DND-41 (cell line): Measurements from ENCODE around the gene YTHDF1.

Source experiments
- ATAC-seq: fragments of 200-7000 bp; cut with Tn5 transposase; 3 replicates; pipeline ENCODE4 v1.9.1; 2021; ENCODE audit warnings: low read depth; ENCODE audit not compliant: insufficient read depth
- DNase-seq: peaks from one replicate; pipeline ENCODE4 v3.0.0-alpha.2; 2020
- H2AFZ ChIP-seq: 2 replicates; pipeline ENCODE4 v1.6.0; 2012; ENCODE audit warnings: low read depth, low read length
- H3K27ac ChIP-seq: 2 replicates; pipeline ENCODE4 v1.5.1; 2012; ENCODE audit warnings: low read length, inconsistent platforms
- H3K27me3 ChIP-seq: fragments of 200-600 bp; sonication (generic); 2 replicates; pipeline ENCODE4 v1.6.0; 2012; ENCODE audit warnings: low read length, mild to moderate bottlenecking, inconsistent platforms; ENCODE audit not compliant: insufficient read depth, poor library complexity
- H3K36me3 ChIP-seq: 2 replicates; pipeline ENCODE4 v1.5.1; 2012; ENCODE audit warnings: low read length, inconsistent platforms; ENCODE audit not compliant: insufficient read depth
- H3K4me1 ChIP-seq: 2 replicates; pipeline ENCODE4 v1.5.1; 2012; ENCODE audit warnings: mild to moderate bottlenecking, low read length; ENCODE audit not compliant: insufficient read depth
- H3K4me2 ChIP-seq: 2 replicates; pipeline ENCODE4 v1.6.0; 2012; ENCODE audit warnings: mild to moderate bottlenecking, moderate library complexity, low read length, inconsistent platforms; ENCODE audit not compliant: insufficient read depth
- H3K4me3 ChIP-seq, 2 experiments: fragments of 200-600 bp in 1 of 2; shearing (Covaris generic) in 1 of 2; 2 replicates each; pipeline ENCODE4 v1.5.1; 2012 to 2016; ENCODE audit warnings: inconsistent platforms in 2 of 2, low read length in 2 of 2, mild to moderate bottlenecking in 2 of 2, low read depth in 1 of 2, moderate library complexity in 1 of 2
- H3K79me2 ChIP-seq: 2 replicates; pipeline ENCODE4 v1.6.0; 2012; ENCODE audit warnings: low read length, inconsistent platforms; ENCODE audit not compliant: insufficient read depth
- H3K9ac ChIP-seq: 2 replicates; pipeline ENCODE4 v1.6.0; 2012; ENCODE audit warnings: low read depth, mild to moderate bottlenecking, inconsistent platforms, low read length, moderate library complexity
- H3K9me3 ChIP-seq: 2 replicates; pipeline ENCODE4 v1.5.1; 2012; ENCODE audit warnings: low read length, moderate library complexity, mild to moderate bottlenecking, inconsistent platforms; ENCODE audit not compliant: insufficient read depth, severe bottlenecking
- H4K20me1 ChIP-seq: 2 replicates; pipeline ENCODE4 v1.6.0; 2012; ENCODE audit warnings: low read length; ENCODE audit not compliant: insufficient read depth
- CTCF ChIP-seq: IDR thresholded peaks from 2 replicates; pipeline ENCODE4 v1.5.1; 2012; ENCODE audit warnings: borderline replicate concordance, low read length, moderate library complexity, mild to moderate bottlenecking; ENCODE audit not compliant: poor library complexity, severe bottlenecking; ENCODE audit errors: extremely low read depth
- EZH2 ChIP-seq: IDR thresholded peaks from 3 replicates; pipeline ENCODE4 v1.6.1; 2012; ENCODE audit warnings: borderline replicate concordance, low read depth, mild to moderate bottlenecking, moderate library complexity, low read length, inconsistent platforms; ENCODE audit not compliant: severe bottlenecking

Gene YTHDF1

GRCh38 chr20:63244468-63244867 is 28.5 kb upstream of the YTHDF1 start:
- Histone ChIP-seq H3K4me3 (no peak overlapping the region), H3K9ac (no peak overlapping the region), H3K27ac (no peak overlapping the region), H2AFZ (no peak overlapping the region), H3K79me2 (no peaks in the 10 kb centered on the region), H3K27me3 (peaks cover 8% of the 10 kb centered on the region), H3K4me1 (no peaks in the 10 kb centered on the region), H3K9me3 (no peaks in the 10 kb centered on the region), H3K4me2 (no peak overlapping the region), H4K20me1 (peaks cover 13% of the 10 kb centered on the region), H3K36me3 (no peaks in the 10 kb centered on the region)
- TF ChIP-seq CTCF (no peak), EZH2 (no peak)
- no peak for ATAC-seq
- DNase-seq = no peak

GRCh38 chr20:63243604-63244247 is 27.8 kb upstream of the YTHDF1 start:
- Histone ChIP-seq H3K9ac (no peak overlapping the region), H3K4me2 (no peak overlapping the region), H2AFZ (no peak overlapping the region), H3K4me3 (no peak overlapping the region), H3K27me3 (peaks cover 8% of the 10 kb centered on the region), H3K27ac (no peak overlapping the region), H3K79me2 (no peaks in the 10 kb centered on the region), H3K4me1 (no peaks in the 10 kb centered on the region), H3K36me3 (no peaks in the 10 kb centered on the region), H4K20me1 (peaks cover 15% of the 10 kb centered on the region), H3K9me3 (no peaks in the 10 kb centered on the region)
- ATAC-seq = no peak
- DNase-seq = no peak
- no peak for TF ChIP-seq EZH2
- no peak for TF ChIP-seq CTCF

DNA sequence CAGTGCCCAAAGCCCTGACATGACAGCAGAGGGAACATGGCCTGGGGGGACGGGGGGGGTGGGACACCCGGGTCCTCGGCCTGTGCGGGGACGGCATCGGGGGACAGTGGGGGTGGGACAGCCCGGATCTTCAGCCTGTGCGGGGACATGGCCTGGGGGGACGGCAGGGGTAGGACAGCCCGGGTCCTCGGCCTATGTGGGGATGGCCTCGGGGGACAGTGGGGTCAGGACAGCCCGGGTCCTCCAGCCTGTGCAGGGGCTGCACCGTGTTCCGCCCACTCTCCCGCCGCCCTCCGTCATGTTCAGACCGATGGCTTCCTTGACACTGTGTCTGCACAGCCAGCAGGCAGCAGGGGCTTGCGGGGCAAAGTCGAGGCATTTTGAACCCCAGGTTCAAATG is 26.8 kb upstream of the YTHDF1 start:
- H3K79me2 ChIP-seq = no peaks in the 10 kb centered on the region
- no peak overlapping the region for H3K27ac ChIP-seq
- ATAC-seq = no peak
- H3K36me3 ChIP-seq = no peaks in the 10 kb centered on the region
- no peaks in the 10 kb centered on the region for H3K4me1 ChIP-seq
- TF ChIP-seq CTCF (no peak), EZH2 (no peak)
- no peaks in the 10 kb centered on the region for H3K9me3 ChIP-seq
- no peak overlapping the region for H3K9ac ChIP-seq
- no peak overlapping the region for H2AFZ ChIP-seq
- H3K4me3 ChIP-seq = no peak overlapping the region
- H3K27me3 ChIP-seq = peaks cover 8% of the 10 kb centered on the region
- no peak for DNase-seq
- H4K20me1 ChIP-seq = peaks cover 15% of the 10 kb centered on the region
- H3K4me2 ChIP-seq = no peak overlapping the region

- Histone ChIP-seq H2AFZ (no peak overlapping the region), H3K4me2 (no peak overlapping the region), H3K27ac (no peak overlapping the region), H4K20me1 (peaks cover 17% of the 10 kb centered on the region), H3K4me3 (no peak overlapping the region), H3K4me1 (no peaks in the 10 kb centered on the region), H3K36me3 (no peaks in the 10 kb centered on the region), H3K79me2 (no peaks in the 10 kb centered on the region), H3K27me3 (peaks cover 8% of the 10 kb centered on the region), H3K9me3 (no peaks in the 10 kb centered on the region), H3K9ac (no peak overlapping the region)
- TF ChIP-seq CTCF (no peak), EZH2 (no peak)
- no peak for ATAC-seq
- no peak for DNase-seq
Measured at GRCh38 chr20:63241272-63241671, 25.3 kb upstream of the YTHDF1 start.
